Psoas muscle (tissue), 8 donors: ENCODE measurements around the gene CGB7. TPM values are rescaled to one million over a fixed set of nuclear protein-coding genes. Genes with fewer than 3 reads are reported as not detected.
"Not testable (repeated sequence)": the region's sequence is repeated elsewhere in the genome, so short reads cannot be mapped to it uniquely, and the experiment has no call there.

Experiments
- ATAC-seq, 4 donors: fragments of 200-7000 bp; cut with Tn5 transposase; one replicate each; pipeline ENCODE4 v1.9.1; 2020; ENCODE audit warnings: moderate library complexity in 3 of 4, mild to moderate bottlenecking in 2 of 4
- DNase-seq, 2 donors: peaks; one replicate each; pipeline ENCODE4 v3.0.0-alpha.2; 2020
- H3K27ac ChIP-seq: fragments of 200-600 bp; one replicate; pipeline ENCODE4 v1.8.0; 2022
- H3K27me3 ChIP-seq, 3 donors: fragments of 200-600 bp in 1 of 3; one replicate each; pipeline versions ENCODE4 v1.6.1 to v1.8.0; 2013 to 2022; ENCODE audit warnings: low read length in 2 of 3, mild to moderate bottlenecking in 2 of 3, moderate library complexity in 1 of 3; ENCODE audit not compliant: insufficient read depth in 3 of 3
- H3K36me3 ChIP-seq, 2 donors: fragments of 200-600 bp in 1 of 2; one replicate each; pipeline versions ENCODE4 v1.6.1 to v1.8.0; 2013 to 2022; ENCODE audit warnings: low read depth in 1 of 2, mild to moderate bottlenecking in 1 of 2, moderate library complexity in 1 of 2; ENCODE audit not compliant: insufficient read depth in 1 of 2
- H3K4me1 ChIP-seq: fragments of 200-600 bp; one replicate; pipeline ENCODE4 v1.8.0; 2022
- H3K4me3 ChIP-seq: fragments of 200-600 bp; one replicate; pipeline ENCODE4 v1.8.0; 2022; ENCODE audit warnings: mild to moderate bottlenecking
- H3K9me3 ChIP-seq: fragments of 200-600 bp; one replicate; pipeline ENCODE4 v1.8.0; 2022
- WGBS, 3 donors: extraction: QIAGEN DNeasy Blood & Tissue Kit; methylation state at CpG; one replicate each; pipeline versions ENCODE4 v1.1.6 to v1.1.7; 2013; 5-methylcytosine and 5-hydroxymethylcytosine counted together
- intact Hi-C, 2 donors: fragments of 100-400 bp; cut with DNase I; formaldehyde crosslinking; loops; one replicate each; pipeline versions ENCODE4 v1.11.0 to v1.14.2; 2022
- polyA plus RNA-seq, 3 donors: library from polyadenylated mRNA; stranded (reverse); fragments of 200-250 nt; gene quantifications; one replicate each; pipeline ENCODE4 v1.2.3, GENCODE V29; 2013
- total RNA-seq, 4 donors: library from RNA; stranded (reverse); fragmentation: NEBNext Ultra II Directional in 2 of 4; extraction: Animal tissue kit (Norgen Biotek cat#: 25700) in 2 of 4; gene quantifications; one replicate each; pipeline versions ENCODE4 v1.2.1 to v1.2.4, GENCODE V29; 2021 to 2023
- TF ChIP-seq, protein P1 (sequence below): fragments of 200-600 bp; IDR thresholded peaks from one replicate; pipeline ENCODE4 v1.8.0; 2022; ENCODE audit warnings: antibody characterized with exemption
- donor health status: healthy with polysubstance abuse.
- donor health status: DM: no; HTN: no; CAD: no; lungs with moderate emphysema.
- donor health status: Bipolar disorder and iron deficiency.
- donor health status: healthy.
- donor health status: DM: yes; HTN: yes; CAD: no.
- donor health status: DM: no; HTN: no; CAD: no.
- donor health status: DM: no; HTN: no; CAD: no.
- donor health status: DM: yes; HTN: yes; CAD: no.

CGB7 gene
- total and polyA plus RNA-seq, 7 donors: 0.20 to 1.1 (median 0.46) TPM

DNA sequence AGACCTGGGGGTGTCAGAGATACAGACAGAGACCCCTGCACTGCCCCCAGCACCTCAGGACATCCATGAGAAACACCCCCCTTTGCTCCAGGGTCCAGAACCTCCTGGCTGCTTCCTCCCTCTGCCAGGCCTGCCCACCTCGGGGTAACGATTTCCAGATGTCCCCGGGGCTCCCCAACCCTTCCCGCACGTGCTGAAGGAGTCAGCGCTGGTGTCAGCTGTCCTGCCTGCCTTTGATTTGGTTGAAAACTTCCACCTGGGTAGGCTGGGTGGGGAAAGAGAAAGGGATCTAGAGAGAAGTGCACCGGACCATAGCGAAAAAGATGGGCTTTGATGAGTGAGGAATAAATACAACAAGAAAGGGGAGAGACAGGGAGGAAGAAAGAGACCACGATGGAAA is 1.5 kb upstream of the CGB7 start:
- 28 to 38% (median 34%) methylated on average over 9 of the region's 9 CpGs for whole genome bisulfite sequencing, 3 donors
- no peaks in the 10 kb centered on the region for H3K36me3 ChIP-seq

DNA sequence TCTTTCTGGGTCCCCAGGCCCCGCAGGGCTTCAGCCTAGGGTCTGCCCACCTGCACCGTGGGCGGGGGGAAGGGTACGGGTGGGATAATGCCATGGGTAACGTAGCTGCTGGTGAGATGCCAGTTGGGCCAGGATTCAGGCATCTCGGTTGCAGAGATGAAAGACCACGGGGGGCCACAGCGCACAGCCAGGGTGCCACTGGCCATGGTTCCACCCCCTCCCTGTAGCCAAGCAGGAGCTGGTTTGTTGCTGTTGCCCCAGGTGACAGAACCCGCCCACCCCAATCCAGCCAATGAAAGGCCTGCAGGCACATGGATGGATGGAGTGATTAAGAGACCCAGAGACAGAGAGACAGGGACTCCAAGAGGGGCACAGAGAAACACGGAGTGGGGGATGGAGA is 1.0 kb upstream of the CGB7 start:
- Histone ChIP-seq H3K9me3 (no peaks in the 10 kb centered on the region), H3K36me3 (no peaks in the 10 kb centered on the region), H3K27ac (no peak overlapping the region), H3K4me3 (peak overlapping the region; percentile 82), H3K4me1 (peaks cover 5% of the 10 kb centered on the region), H3K27me3 (no peaks in the 10 kb centered on the region)
- intact Hi-C loops: loop anchor here in 1 of 2 donors (5.0 kb wide), 1 partner anchor 46 kb away; no protein-coding TSS in a partner anchor
- peak; percentile 54 to 84 for DNase-seq
- peak; percentile 54 to 82 (median 70) for ATAC-seq
- WGBS, 3 donors: 32 to 46% (median 39%) methylated on average over 10 of the region's 10 CpGs
- TF ChIP-seq, protein P1, sequence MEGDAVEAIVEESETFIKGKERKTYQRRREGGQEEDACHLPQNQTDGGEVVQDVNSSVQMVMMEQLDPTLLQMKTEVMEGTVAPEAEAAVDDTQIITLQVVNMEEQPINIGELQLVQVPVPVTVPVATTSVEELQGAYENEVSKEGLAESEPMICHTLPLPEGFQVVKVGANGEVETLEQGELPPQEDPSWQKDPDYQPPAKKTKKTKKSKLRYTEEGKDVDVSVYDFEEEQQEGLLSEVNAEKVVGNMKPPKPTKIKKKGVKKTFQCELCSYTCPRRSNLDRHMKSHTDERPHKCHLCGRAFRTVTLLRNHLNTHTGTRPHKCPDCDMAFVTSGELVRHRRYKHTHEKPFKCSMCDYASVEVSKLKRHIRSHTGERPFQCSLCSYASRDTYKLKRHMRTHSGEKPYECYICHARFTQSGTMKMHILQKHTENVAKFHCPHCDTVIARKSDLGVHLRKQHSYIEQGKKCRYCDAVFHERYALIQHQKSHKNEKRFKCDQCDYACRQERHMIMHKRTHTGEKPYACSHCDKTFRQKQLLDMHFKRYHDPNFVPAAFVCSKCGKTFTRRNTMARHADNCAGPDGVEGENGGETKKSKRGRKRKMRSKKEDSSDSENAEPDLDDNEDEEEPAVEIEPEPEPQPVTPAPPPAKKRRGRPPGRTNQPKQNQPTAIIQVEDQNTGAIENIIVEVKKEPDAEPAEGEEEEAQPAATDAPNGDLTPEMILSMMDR: no peak

More for the DNA sequence above, 1.5 kb upstream of the CGB7 start:
- TF ChIP-seq, protein P1: no peak
- DNase-seq (no peak), ATAC-seq (no peak)
- Histone ChIP-seq H3K27me3 (no peaks in the 10 kb centered on the region), H3K4me3 (no peak overlapping the region), H3K9me3 (no peaks in the 10 kb centered on the region), H3K4me1 (peaks cover 5% of the 10 kb centered on the region), H3K27ac (no peak overlapping the region)
- intact Hi-C loops: loop anchor here in 1 of 2 donors (5.0 kb wide), 1 partner anchor 47 kb away; no protein-coding TSS in a partner anchor

DNA sequence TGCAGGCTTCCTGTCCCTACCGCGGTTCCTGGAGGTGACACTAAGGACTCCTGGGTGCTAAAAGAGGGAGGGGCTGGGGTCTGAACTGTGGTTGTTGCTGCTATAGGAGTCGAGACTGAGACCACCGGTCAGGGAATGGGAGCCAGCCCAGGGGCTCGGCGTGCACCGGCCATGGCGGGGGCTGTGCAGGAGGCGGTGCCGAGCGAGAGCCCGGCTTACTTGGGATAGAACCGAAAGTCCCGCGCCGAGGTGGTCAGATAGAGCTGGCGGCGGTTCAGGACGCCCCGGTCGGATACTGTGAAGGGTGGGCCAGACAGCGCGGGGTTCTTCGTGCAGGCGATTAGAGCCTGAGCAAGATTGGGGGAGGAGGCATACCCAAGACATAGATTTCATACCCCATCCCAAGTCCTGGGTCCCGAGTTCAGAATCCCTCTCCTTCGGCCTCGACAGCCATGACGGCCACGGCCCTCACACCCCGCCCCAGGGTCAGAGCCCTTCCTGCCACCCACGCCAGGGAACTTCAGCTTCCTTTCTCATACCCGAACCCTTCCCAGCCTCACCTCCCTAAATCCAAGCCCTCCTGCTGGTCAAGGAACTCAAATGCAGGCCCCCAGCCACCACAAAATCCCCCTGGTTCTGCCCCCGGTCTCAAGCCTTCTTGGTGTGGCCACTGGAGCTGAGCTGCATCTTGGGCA is 500 bp downstream of the CGB7 start:
- intact Hi-C loops: loop anchor here in 1 of 2 donors (5.0 kb wide), 1 partner anchor 45 kb away; no protein-coding TSS in a partner anchor
- H3K9me3 ChIP-seq, H3K4me1 ChIP-seq, DNase-seq, H3K27me3 ChIP-seq, H3K36me3 ChIP-seq: not testable (repeated sequence)
- peak; percentile 4 to 31 (median 14) for ATAC-seq
- H3K27ac ChIP-seq: peak overlapping the region; percentile 67
- 1 to 3% (median 2%) methylated on average over 23 to 34 of the region's 34 CpGs for WGBS, 3 donors
- H3K4me3 ChIP-seq: peak overlapping the region; percentile 82

DNA sequence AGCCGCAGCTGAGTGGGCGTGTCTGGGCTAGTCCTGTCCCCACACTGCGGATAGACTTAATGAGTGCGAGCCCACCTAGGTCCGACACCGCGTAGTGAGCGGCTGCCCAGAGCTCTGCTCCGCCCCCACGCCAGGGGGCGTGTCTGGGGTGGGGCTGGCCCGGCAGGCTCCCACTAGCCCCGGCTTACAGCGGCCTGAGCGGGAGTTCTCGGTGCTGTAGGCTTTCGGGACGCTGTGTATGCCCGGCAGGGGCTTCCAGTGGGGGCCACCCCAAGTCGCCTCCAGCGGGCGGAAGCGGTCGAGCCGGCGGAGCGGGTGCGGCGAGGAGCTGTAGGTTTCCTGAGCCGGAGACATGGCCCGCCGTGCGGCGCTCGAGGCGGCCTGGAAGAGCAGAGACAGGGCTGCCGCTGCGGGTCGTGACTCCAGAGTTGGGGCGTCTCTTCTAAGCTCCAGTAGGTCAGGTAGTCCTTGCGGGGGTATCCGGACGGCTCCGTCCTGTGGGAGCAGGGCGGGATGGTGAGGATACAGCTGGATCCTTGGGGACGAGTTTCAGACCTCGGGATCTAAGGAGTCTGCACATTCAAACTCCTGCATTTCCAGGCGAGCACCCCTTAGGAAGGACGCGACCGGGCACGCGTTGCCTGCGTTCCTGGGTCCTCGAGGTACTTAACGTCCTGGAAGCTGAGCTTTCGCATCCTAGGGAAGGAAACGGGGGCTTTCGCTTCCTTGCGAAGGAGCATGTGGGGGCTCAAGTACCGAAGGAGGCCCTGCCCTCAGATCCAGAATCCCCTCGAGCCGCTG is 1.2 kb downstream of the CGB7 start:
- intact Hi-C loops: loop anchor here in 1 of 2 donors (5.0 kb wide), 1 partner anchor 44 kb away; no protein-coding TSS in a partner anchor
- WGBS, 3 donors: 0 to 1% (median 1%) methylated on average over 56 to 63 of the region's 63 CpGs
- peak overlapping the region; percentile 67 for H3K27ac ChIP-seq

DNA sequence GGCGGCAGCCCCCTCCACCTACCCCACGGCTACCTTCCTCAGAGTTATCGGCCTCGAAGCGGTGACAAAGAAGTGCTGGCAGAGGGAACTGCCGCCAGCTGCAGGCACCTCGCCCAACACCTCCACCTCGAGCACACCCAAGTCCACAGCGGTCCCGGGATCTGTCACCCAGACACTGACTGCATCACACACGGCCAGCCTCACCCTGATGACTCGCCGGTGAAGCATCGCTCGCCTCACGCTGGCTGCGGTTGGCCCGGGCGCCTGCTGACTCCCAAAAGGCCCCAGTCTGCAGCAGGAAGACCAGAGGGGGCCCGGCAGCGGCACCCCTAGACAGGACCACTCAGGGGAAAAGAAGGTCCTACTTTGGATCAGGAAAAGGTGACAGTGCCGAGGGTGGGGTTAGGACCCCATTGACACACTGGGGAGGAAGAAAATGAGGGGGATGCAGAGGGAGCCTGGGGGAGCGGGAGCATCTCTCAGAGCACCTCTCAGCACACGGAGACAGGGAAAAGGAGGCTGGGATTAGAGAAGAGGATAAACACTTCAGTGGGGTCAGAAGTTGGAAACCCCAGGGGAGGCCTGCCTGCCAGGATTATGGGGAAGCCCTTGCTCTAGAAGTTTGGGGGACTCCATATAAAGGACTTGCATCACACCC is 7.0 kb downstream of the CGB7 start:
- H3K36me3 ChIP-seq, H3K4me3 ChIP-seq, intact Hi-C loops, H3K4me1 ChIP-seq, H3K27ac ChIP-seq, ATAC-seq, H3K9me3 ChIP-seq, DNase-seq, H3K27me3 ChIP-seq: not testable (repeated sequence)
- WGBS, 3 donors: 74 to 84% (median 76%) methylated on average over 24 of the region's 24 CpGs

More for the DNA sequence above, 1.2 kb downstream of the CGB7 start:
- Histone ChIP-seq H3K4me3 (peak overlapping the region; percentile 82), H3K4me1 (peaks cover 5% of the 10 kb centered on the region), H3K9me3 (no peaks in the 10 kb centered on the region), H3K36me3 (no peaks in the 10 kb centered on the region), H3K27me3 (no peaks in the 10 kb centered on the region)
- DNase-seq: peak; percentile 66 to 77
- TF ChIP-seq, protein P1: peak; percentile 46
- ATAC-seq: peak; percentile 79 to 81 (median 80)

DNA sequence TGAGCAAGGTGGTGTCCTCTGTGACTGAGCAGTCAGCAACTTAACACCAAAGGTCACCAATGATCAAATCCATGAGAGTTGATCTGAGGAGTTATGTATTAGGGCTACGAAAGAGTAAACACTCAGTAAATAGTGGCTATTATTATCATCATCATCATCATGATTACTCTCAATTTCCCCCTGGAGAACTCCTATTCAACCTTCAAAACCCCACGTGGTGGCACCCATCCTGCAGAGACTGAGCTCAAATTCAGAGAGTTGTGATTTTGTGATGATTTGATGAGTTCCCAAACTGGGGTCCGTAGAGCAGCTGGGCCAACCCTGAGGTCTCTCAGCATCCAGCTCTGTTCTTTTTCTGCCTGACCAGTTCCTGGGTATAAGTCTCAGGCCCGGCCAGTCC is 7.7 kb downstream of the CGB7 start:
- H3K27me3 ChIP-seq, H3K27ac ChIP-seq, H3K4me1 ChIP-seq, ATAC-seq, H3K9me3 ChIP-seq, DNase-seq, H3K36me3 ChIP-seq, intact Hi-C loops, H3K4me3 ChIP-seq: not testable (repeated sequence)
- WGBS, 3 donors: 69 to 85% (median 77%) methylated on average over 2 to 3 of the region's 4 CpGs

DNA sequence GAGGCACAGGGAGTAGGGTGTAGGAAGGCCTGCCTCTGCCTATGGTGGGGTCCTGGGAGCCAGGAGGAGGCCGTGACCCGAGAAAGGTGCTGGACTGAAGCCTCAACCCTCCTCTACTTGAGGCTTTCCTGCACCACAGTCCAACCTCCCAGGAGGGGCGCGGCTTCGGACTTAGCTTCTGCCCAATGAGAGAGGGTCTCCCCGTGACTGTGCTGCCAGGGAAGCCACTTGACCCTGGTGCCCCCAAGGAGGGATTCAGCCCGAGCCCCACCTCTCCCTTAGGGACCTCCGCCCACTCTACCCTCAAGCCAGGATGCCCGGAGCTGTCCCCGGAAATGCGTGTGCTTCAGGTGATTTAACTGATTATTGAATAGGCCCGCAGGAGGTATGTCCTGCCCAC is 8.5 kb downstream of the CGB7 start, which contains the start of gene CGB8:
TSS of gene CGB8 (minus strand) at position 101 of the 400 bp plus-strand sequence. CDS start 372 bp downstream, outside the sequence.
- H3K4me3 ChIP-seq, intact Hi-C loops, DNase-seq, H3K4me1 ChIP-seq, H3K9me3 ChIP-seq, H3K27ac ChIP-seq, ATAC-seq, H3K27me3 ChIP-seq, H3K36me3 ChIP-seq: not testable (repeated sequence)
- 56 to 66% (median 58%) methylated on average over 7 to 12 of the region's 12 CpGs for WGBS, 3 donors

DNA sequence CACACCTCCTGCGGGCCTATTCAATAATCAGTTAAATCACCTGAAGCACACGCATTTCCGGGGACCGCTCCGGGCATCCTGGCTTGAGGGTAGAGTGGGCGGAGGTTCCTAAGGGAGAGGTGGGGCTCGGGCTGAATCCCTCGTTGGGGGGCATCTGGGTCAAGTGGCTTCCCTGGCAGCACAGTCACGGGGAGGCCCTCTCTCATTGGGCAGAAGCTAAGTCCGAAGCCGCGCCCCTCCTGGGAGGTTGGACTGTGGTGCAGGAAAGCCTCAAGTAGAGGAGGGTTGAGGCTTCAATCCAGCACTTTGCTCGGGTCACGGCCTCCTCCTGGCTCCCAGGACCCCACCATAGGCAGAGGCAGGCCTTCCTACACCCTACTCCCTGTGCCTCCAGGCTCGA is 14.0 kb downstream of the CGB7 start, which contains the start of gene CGB5:
TSS of gene CGB5 (plus strand) at position 301 of the 400 bp plus-strand sequence. CDS start 362 bp downstream, outside the sequence.
- ATAC-seq, intact Hi-C loops, H3K27me3 ChIP-seq, DNase-seq, H3K4me1 ChIP-seq, H3K36me3 ChIP-seq, H3K9me3 ChIP-seq, H3K27ac ChIP-seq, H3K4me3 ChIP-seq: not testable (repeated sequence)
- WGBS, 3 donors: 67 to 71% (median 69%) methylated on average over 13 to 14 of the region's 15 CpGs
